GM19463 (cell line): ENCODE results near the gene KCNQ4.

Experiments
- ATAC-seq: cut with Tn5 transposase; IDR thresholded peaks from one replicate; pipeline ENCODE4 v1.9.1; 2021; ENCODE audit warnings: mild to moderate bottlenecking, moderate library complexity; ENCODE audit not compliant: unreplicated experiment

KCNQ4 gene

DNA sequence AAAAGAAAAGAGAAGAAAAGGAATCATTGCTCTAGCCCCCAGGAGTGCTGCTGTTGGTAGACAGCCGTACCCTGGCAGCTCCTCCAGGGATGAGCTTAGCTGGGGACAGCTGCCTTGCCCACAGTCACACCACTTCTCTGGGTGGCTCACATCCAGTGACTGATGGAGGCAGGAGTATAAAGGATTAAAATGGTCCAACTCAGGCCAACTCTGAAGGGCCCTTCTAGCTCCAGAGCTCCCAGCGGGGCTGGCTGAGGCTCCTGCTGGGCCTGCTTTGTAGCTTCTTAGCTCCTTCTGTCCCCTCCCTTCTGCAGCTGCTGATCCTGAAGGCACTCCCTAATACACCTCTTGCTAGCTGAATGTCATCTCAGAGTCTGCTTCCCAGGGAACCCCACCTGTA, 74.2 kb downstream of the KCNQ4 start:
- no peak for ATAC-seq

DNA sequence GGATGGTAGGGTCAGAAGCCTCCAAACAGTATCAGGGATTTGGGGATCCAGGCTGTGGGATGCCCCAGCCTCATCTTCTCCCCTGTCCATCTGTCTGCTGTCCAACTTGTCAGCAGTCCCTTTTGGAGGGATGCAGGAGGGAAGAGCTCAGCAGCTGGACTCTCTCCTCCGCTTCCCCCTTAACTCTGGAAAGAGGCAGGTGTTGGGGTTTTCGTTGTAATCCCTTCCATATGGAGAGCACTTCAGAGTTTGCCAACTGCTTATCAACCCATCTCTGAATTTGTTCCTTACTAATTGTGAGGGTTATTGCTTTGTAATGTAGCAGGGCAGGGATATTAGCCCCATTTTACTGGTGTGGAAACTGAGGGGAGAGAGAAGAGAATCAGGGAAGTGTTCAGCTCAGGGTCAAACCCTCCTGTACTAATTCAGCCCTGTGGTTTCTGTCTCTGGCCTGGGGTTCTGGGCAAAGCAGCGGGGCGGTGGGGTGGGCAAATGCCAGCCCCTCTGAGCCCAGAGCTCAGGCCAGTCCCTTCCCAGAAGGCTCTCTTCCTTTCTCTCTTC, 75.3 kb downstream of the KCNQ4 start:
- ATAC-seq, result no peak

DNA sequence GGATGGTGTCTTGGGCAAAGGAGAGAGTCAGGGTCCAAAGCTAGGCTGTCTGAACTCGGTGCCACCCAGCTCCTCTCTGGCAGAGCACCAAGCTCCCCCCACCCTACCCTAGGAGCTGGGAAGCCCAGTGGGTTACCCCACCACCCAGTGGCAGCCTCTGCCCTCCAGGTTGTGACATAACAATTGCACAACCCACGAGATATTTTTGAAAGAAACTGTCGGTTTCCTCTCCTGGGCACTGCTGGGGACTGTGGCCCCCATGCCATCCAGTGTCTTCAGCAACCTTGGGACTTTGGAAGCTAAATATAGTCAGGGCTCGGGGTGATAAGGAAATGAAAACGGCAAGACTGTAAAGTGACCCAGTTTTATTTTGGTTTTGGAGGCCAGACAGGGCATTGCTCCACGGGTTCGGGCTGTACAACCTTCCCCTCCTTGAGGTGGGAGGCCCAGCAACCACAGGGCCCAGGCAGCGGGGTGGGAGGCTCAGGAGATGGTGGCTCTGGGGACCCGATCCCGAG, 77.2 kb downstream of the KCNQ4 start:
- no peak for ATAC-seq

DNA sequence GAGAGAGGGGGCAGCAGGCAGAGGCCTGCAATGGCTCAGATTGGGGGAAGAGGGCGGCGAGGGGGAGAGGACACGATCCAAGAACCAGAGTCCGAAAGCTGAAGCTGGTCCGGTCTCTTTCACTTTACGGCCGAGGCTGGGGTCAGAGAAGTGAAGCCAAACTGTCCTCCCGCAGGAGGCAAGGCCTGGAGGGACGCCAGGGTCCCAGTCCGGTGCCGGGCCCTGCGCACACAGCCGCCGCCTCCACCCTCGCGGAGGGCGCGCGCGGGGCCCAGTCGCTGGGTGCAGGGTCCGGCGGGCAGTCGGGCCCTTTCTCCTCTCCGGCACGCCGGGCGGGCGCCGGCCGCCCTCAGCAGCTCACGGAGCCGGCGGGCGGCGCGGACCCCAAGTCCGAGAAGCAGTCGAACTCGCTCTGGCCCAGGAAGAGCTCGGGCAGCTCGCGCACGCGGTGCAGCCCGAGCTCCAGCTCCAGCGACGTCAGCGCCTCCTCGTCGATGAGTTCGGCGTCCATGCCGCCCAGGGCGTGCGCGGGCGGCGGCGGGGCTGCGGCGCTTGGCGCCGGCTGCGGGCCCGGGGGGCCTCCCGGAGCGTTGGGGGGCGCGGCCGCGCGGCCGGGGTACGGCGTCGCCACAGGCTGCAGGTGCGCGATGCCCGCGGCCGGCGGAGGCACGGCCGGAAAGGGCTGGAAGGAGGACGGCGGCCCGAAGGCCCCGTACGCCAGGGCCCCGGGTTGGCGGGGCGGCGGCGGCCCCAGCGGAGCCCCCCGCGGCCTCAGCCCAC, 77.8 kb downstream of the KCNQ4 start:
- peak; percentile 7 for ATAC-seq

DNA sequence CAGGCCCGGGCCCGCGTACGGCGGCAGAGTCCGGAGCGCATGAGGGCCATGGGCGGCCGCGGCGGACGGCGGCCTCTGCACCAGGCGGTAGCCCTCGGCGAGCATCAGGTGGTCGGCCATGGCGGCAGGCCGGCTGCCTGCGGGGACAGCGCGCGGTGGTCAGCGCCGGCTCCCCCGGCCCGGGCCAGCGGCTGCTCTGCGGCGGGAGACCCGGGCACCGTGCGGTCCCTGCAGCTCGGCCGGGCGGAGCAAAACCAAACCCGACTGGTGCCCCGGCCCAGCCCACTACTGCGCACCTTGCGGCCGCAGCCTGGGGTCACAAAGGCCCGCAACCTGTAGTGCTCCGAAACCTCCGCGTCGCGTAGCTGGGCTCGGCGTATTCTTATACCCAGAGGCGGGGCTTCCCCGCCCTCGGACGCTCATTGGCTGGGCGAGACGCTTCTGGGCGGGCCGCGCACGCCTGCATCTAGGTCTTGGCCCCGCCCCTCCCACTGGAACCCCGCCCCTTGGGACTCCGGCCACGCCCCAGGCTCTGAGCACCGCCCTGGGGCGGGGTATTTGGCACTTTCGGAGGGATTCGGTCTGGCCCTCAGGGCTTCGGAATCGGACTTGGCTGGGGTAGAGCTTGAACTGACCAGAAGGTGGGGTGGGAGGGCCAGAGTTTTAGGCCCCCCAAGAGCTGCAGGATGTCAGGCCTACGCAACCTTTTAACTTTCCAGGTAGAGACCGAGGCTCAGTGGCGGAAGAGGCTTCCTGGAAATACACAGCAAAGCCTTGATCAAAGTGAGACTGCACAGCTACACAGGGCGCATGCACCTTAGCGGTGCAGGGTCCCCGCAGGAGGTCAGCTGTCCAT, 78.6 kb downstream of the KCNQ4 start, which contains the start of gene CITED4:
TSS of gene CITED4 (minus strand) at position 356 of the 856 bp plus-strand sequence. CDS start at position 120, 236 bp downstream.
- ATAC-seq, result peak; percentile 94

DNA sequence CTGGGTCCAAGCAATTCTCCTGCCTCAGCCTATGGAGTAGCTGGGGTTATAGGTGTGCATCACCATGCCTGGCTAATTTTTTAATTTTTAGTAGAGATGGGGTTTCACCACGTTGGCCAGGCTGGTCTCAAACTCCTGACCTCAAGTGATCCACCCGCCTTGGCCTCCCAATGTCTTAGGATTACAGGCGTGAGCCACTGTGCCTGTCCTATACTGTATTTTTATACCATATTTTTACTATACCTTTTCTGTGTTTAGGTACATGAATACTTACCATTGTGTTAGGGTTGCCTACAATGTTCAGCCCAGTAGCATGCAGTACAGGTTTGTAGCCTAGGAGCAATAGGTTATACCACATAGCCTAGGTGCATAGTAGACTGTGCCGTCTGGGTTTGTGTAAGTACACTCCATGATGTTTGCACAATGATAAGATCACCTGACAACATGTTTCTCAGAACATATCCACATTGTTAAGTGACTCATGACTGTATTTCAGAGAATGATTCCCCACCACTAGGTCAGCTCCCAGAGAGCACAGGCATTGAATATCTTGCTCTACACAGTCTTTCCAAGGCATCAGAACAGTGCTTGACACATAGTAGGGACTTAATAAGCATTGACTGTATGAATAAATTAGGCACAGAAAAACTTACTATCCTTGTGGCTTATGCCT, 84.6 kb downstream of the KCNQ4 start:
- no peak for ATAC-seq

- no peak for ATAC-seq
These were observed 86.6 kb downstream of the KCNQ4 start for GRCh38 chr1:40870135-40870728.

DNA sequence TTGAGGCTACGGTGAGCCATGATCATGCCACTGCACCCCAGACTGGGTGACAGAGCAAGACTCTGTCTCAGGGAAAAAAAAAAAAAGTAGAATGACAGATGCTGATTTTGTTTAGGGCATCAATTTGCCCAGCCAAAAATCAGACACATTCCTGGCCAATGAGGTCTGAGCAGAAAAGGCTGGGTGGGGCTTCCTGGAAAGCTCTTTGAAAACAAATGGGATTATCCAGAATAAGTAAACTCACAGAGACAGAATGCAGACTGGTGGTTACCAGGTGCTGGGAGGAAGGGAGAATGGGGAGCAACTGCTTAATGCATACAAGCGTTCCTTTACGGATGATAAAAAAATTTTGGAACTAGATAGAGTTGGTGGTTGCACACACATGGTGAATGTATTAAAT, 88.7 kb downstream of the KCNQ4 start:
- ATAC-seq, result no peak

- no peak for ATAC-seq
These were observed 90.4 kb downstream of the KCNQ4 start for GRCh38 chr1:40873863-40874472.

DNA sequence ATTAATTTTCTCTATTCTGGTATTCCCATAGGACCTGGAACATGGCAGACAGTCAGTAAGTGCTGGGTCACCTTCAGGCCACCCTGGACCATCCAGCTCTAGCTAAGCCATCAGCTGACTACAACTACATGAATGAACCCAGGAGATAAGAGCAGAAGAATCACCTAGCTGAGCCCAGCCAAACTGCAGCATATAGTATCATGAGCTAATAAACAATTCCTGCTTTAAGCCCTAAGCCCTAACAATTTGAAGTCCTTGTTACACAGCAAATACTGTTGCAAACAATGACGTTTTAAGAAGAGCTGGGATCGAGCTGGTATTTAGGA, 92.8 kb downstream of the KCNQ4 start:
- no peak for ATAC-seq

GRCh38 chr1:40876891-40877290, 93.3 kb downstream of the KCNQ4 start:
- no peak for ATAC-seq

- no peak for ATAC-seq
These were observed 94.1 kb downstream of the KCNQ4 start for GRCh38 chr1:40877698-40878097.

GRCh38 chr1:40878906-40879305, 95.3 kb downstream of the KCNQ4 start:
- ATAC-seq, result no peak

- ATAC-seq, result no peak
These were observed 96.0 kb downstream of the KCNQ4 start for GRCh38 chr1:40879482-40880175.

DNA sequence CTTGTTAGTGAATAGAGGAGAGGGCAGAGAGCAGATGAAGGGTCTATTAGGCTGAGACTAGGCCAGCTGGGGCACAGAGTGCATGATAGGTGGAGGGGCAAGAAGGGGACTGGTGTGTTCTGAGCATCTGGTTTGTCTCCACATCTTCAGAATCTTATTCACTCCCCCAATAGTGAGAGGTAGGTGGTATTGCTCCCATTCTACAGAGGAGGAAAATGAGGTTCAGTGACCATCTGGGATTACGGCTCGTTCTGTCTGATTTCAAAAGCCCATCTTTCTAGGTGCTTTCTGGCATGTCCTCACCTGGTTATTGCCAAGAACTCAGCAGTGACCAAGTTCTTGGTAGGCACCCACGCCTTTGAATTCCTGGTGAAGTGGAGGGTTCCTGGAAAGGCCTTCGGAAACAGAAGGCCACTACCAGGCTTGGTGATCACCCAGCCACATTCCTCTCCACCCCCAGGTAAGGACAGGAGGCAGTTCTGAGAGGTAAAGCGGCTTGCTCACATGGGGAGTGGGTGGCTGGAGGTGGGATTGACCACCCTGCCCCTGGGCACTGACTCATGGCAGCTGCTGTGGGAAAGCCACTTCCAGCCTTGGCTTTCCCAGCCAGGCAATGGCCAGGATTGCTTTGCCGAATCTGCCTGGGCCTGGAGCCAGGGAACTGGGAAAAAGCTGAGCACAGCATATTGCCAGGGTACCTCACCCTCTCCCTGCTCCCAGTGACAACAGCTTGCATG, 97.4 kb downstream of the KCNQ4 start:
- ATAC-seq, result no peak

DNA sequence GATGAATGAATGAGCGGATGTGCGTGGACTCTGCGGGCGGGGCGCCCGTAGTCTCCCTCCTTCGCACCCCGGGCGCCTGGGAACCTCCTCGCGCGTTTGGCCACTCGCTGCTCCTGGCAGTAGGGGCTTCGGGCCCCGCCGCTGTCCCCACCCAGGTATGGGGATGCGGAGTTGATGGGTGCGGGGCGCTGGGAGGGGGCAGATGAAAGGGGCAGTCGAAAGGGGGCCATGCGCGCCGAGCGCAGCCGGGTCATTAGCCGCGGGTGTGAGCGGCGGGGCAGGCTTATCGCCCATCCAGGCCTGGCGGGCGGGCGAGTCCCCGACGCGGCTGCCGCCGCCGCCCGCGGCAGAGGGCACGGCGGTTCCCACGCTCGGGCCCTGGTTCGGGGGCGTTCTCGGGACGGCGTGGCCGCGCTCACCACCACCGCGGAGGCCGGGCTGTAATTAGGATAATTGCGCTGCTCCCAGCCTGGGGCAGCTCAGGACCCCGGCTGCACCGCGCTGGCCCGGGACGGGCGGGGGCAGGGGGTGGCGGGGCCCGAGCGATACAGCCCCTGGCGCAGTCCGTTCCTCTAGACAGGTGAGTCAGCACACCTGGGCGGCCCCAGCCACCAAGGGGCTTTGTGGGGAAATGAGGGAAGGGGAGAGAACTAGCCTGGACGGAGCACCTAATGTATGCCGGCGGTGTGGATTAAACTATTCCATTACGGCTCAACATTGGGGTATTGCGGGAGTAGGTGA, 100.6 kb downstream of the KCNQ4 start:
- no peak for ATAC-seq

DNA sequence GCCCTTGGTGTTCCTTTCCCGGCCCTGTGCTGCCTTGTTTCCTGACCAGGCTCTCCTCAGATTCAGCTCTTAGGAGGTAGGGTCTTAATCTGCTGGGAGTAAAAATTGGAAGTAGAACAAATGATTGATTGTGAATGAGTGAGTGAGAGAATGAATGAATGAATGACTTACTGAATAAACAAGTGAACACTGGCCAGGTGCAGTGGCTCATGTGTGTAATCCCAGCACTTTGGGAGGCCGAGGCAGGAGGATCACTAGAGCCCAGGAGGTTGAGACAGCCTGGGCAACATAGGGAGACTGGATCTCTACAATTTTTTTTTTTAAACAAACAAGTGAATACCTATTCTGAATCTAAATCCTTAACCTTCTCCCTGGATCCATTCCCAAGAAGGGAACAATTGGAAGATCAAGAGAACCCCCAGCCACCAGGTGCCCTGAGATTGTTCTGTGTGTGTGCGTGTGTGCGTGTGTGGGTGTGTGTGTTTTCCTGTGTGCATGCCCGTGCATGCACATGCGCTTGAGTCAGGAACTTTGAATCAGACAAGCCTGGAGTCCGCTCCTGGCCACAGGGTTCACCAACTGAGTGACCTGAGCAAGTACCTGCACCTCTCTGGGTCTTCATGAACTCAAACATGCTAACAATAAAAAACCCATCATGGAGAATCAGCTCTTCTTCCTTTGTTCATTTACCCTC, 102.9 kb downstream of the KCNQ4 start:
- ATAC-seq, result no peak

DNA sequence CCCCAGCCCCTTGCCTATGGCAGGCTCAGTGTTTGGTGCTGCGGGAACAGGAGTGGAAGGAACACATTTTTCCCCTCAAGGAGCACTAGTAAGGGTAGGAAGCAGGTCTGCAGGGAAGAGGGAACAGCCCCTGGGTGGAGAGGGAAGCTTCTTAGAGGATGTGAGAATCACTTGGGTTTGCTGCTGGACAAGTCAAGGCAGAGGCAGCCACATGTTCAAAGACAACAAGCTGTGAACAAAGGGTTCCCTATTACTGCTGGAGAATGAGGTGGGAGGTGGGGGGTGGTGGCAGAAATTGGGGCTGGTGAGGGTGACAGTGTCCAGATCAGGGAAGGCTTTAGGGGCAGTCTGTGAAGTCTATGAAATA, 103.4 kb downstream of the KCNQ4 start:
- ATAC-seq, result no peak
